Measurements from ENCODE around the gene CELSR2. TPM values are rescaled to one million over a fixed set of nuclear protein-coding genes. Genes with fewer than 3 reads are reported as not detected.

The CELSR2 gene
- total RNA-seq, 1 experiment from 2014 or later = 17.1 TPM

DNA sequence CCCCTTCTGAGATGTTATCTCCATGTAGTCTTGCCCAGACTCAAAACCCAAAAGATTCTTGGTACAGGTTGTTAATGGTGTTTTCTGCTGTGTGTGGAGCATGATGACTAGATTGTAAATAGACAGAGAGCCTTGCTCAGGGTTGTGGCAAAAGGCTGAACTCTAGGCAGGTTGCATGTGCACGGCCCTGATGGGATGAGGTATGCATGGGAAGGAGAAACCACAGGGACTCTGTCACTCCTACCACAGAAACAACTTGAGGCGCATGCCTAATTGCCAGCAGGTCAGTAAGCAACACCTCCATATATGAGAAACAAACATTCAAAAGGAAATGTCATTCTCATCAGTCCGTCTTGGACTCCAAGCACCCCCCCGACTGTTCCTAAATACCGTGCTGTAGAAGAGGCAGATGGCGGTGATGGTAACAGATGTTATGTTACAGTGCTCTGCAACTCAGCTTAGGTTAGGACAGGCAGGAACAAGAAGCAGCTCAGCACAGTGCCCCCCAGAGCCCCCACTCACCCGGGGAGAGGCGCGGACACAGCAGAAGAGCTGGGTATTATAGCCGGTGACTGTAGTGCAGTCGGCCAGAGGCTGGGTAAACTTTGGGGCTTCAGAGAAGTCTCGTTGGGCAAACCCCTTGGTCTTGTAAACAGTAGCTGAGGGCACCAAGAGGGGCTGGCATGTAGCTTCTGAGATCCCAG is 46.5 kb downstream of the CELSR2 start:
- H2AFZ ChIP-seq (ENCODE audit: low read depth, low read length, poor library complexity, severe bottlenecking) = no peak overlapping the region
- no peak for DNase-seq (ENCODE audit: low read depth, low spot score)
- no peak for ATAC-seq
- POLR2A ChIA-PET = interaction anchor here (0.9 kb wide), 1 partner anchor 13 kb away, joined by 3 read pairs; the partner anchor contains the start of gene PSRC1
- no TSS peak for BruUV-seq (replicated peaks)
- no peak overlapping the region for H3K4me3 ChIP-seq (replicated peaks in 1 of 2; ENCODE audit: low read depth in 1 of 2, low read length in 2 of 2)
- TF ChIP-seq ZFX (IDR thresholded peaks at IDR 0.05) (no peak), SP1 (IDR thresholded peaks at IDR 0.05; ENCODE audit: low read depth) (no peak), ATF3 (IDR thresholded peaks at IDR 0.05) (no peak), CBX3 (IDR thresholded peaks at IDR 0.05; ENCODE audit: low read depth) (no peak)
- CTCF ChIA-PET = no interaction called here
- H3K79me2 ChIP-seq (ENCODE audit: insufficient read depth, low read length) = no peaks in the 10 kb centered on the region
- no peak overlapping the region for H3K4me2 ChIP-seq (ENCODE audit: low read length)
- H3K27ac ChIP-seq (ENCODE audit: low read depth, low read length) = no peak overlapping the region
- no peaks in the 10 kb centered on the region for H4K20me1 ChIP-seq (ENCODE audit: insufficient read depth)
- no peaks in the 10 kb centered on the region for H3K9me2 ChIP-seq (ENCODE audit: insufficient read depth)
- RAD21 ChIA-PET (ENCODE audit: low non-redundant PET in 1 of 2, low total read pairs in 2 of 2, uncharacterized antibody in 2 of 2, unreplicated experiment in 2 of 2) = no interaction called here
- peaks cover 4% of the 10 kb centered on the region; the same call in 1 of the 2 replicates for H3K27me3 ChIP-seq (ENCODE audit: insufficient read depth, low read length)
- H3K9me3 ChIP-seq (ENCODE audit: control insufficient read depth in 1 of 2, insufficient read depth in 1 of 2, low read depth in 1 of 2, low read length in 2 of 2) = no peaks in the 10 kb centered on the region
- H3K4me1 ChIP-seq (ENCODE audit: control insufficient read depth in 1 of 2, insufficient read depth in 2 of 2, low read length in 2 of 2) = peaks cover 6 to 15% of the 10 kb centered on the region in 2 experiments; a peak in 3 of 4 replicates
- H3K9ac ChIP-seq (ENCODE audit: low read length) = no peak overlapping the region
- no peaks in the 10 kb centered on the region for H3K36me3 ChIP-seq (ENCODE audit: control insufficient read depth in 1 of 2, insufficient read depth in 2 of 2, low read length in 2 of 2)
- intact Hi-C loops (cut with micrococcal nuclease) = no loop called here

GRCh38 chr1:109296782-109297181 is 47.4 kb downstream of the CELSR2 start:
- ChIA-PET RAD21 (ENCODE audit: low non-redundant PET in 1 of 2, low total read pairs in 2 of 2, uncharacterized antibody in 2 of 2, unreplicated experiment in 2 of 2) (no interaction called here), CTCF (no interaction called here), POLR2A (interaction anchor here (0.9 kb wide), 1 partner anchor 14 kb away, joined by 3 read pairs; the partner anchor contains the start of gene PSRC1)
- no TSS peak for BruUV-seq (replicated peaks)
- H3K9me2 ChIP-seq (ENCODE audit: insufficient read depth) = no peaks in the 10 kb centered on the region
- no peak for TF ChIP-seq SP1 (IDR thresholded peaks at IDR 0.05; ENCODE audit: low read depth)
- no peak for TF ChIP-seq SRF (IDR thresholded peaks at IDR 0.05; ENCODE audit: low read depth)
- TF ChIP-seq MAX (IDR thresholded peaks at IDR 0.05) = no peak
- TF ChIP-seq CTCF (IDR thresholded peaks at IDR 0.05 in 2 of 3, conservative IDR thresholded peaks at IDR 0.05 in 1 of 3; ENCODE audit: borderline replicate concordance in 1 of 3, insufficient read depth in 1 of 3, low read depth in 2 of 3, low read length in 2 of 3) = no peak
- TF ChIP-seq FOSL1 (IDR thresholded peaks at IDR 0.05; ENCODE audit: low read depth) = no peak
- no peak for TF ChIP-seq ZFX (IDR thresholded peaks at IDR 0.05)
- TF ChIP-seq SIN3A (IDR thresholded peaks at IDR 0.05; ENCODE audit: low read depth) = no peak
- TF ChIP-seq EZH2 (IDR thresholded peaks at IDR 0.05) = no peak
- no peak for TF ChIP-seq ELF1 (IDR thresholded peaks at IDR 0.05; ENCODE audit: borderline replicate concordance, low read depth)
- TF ChIP-seq ZBTB33 (IDR thresholded peaks at IDR 0.05; ENCODE audit: extremely low read depth, insufficient replicate concordance, low read length) = no peak
- no peak for TF ChIP-seq CBX3 (IDR thresholded peaks at IDR 0.05; ENCODE audit: low read depth)
- no peak for TF ChIP-seq CEBPB (IDR thresholded peaks at IDR 0.05; ENCODE audit: low read depth)
- no peak for TF ChIP-seq EGR1 (IDR thresholded peaks at IDR 0.05; ENCODE audit: low read depth)
- no peak for TF ChIP-seq ZNF274 (IDR thresholded peaks at IDR 0.05; ENCODE audit: low read depth, low read length)
- no peak for TF ChIP-seq POLR2A (IDR thresholded peaks at IDR 0.05; ENCODE audit: borderline replicate concordance, extremely low read depth, insufficient read depth, insufficient read length)
- no peak overlapping the region for H3K27ac ChIP-seq (ENCODE audit: low read depth, low read length)
- no peak overlapping the region for H2AFZ ChIP-seq (ENCODE audit: low read depth, low read length, poor library complexity, severe bottlenecking)
- DNase-seq (ENCODE audit: low read depth, low spot score) = no peak
- H3K4me1 ChIP-seq (ENCODE audit: control insufficient read depth in 1 of 2, insufficient read depth in 2 of 2, low read length in 2 of 2) = peaks cover 6 to 15% of the 10 kb centered on the region in 2 experiments; a peak in 3 of 4 replicates
- no peak overlapping the region for H3K4me3 ChIP-seq (replicated peaks in 1 of 2; ENCODE audit: low read depth in 1 of 2, low read length in 2 of 2)
- no peak for ATAC-seq
- no peaks in the 10 kb centered on the region for H4K20me1 ChIP-seq (ENCODE audit: insufficient read depth)
- no peaks in the 10 kb centered on the region for H3K9me3 ChIP-seq (ENCODE audit: control insufficient read depth in 1 of 2, insufficient read depth in 1 of 2, low read depth in 1 of 2, low read length in 2 of 2)
- H3K79me2 ChIP-seq (ENCODE audit: insufficient read depth, low read length) = no peaks in the 10 kb centered on the region
- intact Hi-C loops (cut with micrococcal nuclease) = no loop called here
- H3K36me3 ChIP-seq (ENCODE audit: control insufficient read depth in 1 of 2, insufficient read depth in 2 of 2, low read length in 2 of 2) = no peaks in the 10 kb centered on the region
- no peak overlapping the region for H3K4me2 ChIP-seq (ENCODE audit: low read length)
- peaks cover 4% of the 10 kb centered on the region; the same call in 1 of the 2 replicates for H3K27me3 ChIP-seq (ENCODE audit: insufficient read depth, low read length)
- H3K9ac ChIP-seq (ENCODE audit: low read length) = no peak overlapping the region
